GM15510 (cell line): ENCODE data around the gene C14orf180.

Experiments
- POLR2A ChIP-seq: IDR thresholded peaks from 3 replicates; pipeline ENCODE4 v1.6.1; 2011; ENCODE audit warnings: borderline replicate concordance; ENCODE audit not compliant: insufficient read length; ENCODE audit errors: extremely low read depth

Gene C14orf180

DNA sequence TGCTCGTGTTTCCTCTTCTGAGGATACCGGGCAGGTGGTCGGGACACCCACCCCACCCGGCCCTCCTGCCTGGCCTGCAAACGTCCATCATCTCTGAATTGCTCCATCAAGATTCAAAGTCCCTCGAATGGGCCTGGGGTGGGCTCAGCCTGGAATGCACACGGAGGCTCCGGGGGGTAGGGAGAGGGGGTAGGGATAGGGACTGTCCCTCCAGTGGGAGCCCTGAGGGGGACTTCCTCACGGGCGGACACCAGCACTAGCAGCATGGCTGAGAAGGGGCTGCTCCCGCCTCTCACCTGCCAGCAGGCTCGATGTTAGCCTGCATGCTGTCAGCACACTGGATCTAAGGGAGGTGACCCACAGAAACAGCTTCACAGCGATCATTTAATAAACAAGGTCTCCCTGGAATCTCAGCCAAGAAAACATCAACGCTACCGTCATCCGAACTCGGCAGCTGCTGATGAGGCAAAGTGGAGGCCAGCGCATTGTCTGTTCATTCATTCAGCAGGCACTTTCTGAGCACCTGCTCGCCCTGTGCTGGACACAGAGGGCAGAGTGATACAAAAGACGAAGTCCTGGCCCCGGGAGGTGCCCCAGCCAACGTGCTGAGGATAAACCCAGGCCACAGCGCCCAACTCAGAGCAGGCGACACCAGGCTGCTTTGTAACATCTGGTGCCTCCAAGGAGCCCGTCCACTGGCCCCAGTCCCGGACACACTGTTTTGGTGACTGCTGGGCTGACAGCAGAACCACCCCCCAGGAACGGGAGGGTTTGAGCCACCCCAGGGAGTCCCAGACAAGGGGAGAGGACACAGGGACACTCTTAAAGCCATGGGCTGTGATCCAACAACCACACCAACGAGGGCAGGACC is 18.7 kb downstream of the C14orf180 start:
- TF ChIP-seq POLR2A, result no peak

GRCh38 chr14:104598910-104599273 is 19.3 kb downstream of the C14orf180 start:
- no peak for TF ChIP-seq POLR2A

GRCh38 chr14:104599446-104599845 is 19.9 kb downstream of the C14orf180 start:
- no peak for TF ChIP-seq POLR2A

- no peak for TF ChIP-seq POLR2A
These were observed 20.6 kb downstream of the C14orf180 start for GRCh38 chr14:104600141-104600643.

- TF ChIP-seq POLR2A, result no peak
These were observed 21.2 kb downstream of the C14orf180 start for GRCh38 chr14:104600805-104601204.

GRCh38 chr14:104601786-104602185 is 22.2 kb downstream of the C14orf180 start:
- no peak for TF ChIP-seq POLR2A

GRCh38 chr14:104602315-104602932 is 22.9 kb downstream of the C14orf180 start:
- no peak for TF ChIP-seq POLR2A

- TF ChIP-seq POLR2A, result no peak
These were observed 23.4 kb downstream of the C14orf180 start for GRCh38 chr14:104602933-104603325.

DNA sequence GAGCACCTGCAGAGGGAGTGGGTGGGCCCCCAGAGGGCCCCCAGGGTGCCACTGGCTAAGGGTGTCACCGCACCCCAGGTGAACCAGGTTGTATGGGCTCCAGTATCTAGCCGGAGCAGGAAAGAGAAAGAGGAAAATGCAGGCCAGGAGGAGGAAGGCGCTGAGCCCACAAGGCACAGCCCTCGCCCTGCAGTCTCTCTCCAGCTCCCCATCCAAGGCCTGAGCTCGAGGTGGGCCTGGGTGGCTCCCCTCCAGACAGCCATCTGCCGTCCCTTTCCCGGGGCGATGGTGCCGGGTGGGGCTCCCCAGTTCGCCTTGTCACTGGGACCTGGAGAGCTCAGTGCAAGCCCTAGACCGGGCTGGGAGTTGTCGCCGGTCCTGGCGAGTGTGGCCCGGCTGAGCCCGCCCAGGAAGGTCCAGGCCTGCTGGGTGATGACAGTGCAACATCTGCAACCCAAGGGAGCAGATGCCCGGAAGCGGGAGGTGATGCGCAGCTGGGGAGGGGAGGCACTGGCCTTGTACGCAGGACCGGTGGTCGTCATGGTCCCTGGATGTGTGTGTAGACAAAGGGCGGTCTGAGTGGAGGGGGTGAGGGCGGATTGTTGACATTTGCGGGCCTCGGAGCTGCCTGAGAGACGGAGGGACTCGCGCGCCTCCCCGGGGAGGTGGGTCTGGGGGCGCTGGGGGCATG is 24.3 kb downstream of the C14orf180 start:
- TF ChIP-seq POLR2A, result no peak

DNA sequence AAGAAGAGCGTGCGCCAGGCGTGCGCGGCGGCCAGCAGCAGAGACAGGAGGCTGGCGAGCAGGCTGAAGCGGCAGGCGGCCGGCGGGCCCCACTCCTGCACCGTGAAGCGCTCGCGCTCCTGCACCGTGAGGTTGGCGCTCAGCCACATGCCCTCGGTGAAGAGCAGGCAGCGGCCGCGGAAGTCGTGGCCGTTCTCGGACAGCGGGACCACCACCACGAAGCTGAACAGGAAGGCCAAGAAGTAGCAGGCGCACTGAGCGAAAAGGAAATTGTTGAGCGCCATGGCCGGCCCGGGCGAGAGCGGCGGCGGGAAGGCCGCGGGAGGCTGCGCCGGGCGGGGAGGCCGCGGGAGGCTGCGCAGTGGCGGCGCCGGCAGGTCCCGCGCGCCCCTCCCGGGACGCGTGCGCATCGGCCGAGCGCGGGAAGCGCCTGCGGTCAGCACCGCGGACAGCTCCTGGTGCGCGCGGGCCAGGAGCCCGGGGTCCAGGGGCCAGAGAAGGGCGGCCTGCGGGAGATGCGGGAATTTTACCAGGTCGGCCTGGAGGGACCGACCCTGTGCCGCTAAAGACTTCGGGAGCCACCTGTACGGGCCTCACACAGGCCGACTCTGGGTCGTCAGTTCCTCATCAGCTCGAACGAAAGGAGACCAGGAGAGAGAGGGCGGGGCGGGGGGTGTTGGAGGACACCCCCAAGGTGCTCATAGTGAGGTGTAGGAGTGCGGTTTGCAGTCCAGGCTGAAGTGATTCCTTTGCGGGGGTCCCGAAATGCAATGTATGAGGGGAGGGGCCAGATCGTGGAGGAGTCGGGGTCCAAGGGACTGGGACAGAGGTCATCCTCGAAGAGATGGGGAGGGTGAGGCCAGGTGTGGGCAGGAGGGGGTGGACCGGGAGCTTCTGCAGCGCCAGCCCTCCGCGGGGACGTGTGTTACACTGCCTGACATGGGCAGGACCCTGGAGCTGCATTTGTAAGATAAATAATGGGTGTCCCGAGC is 25.2 kb downstream of the C14orf180 start, which contains the start of gene TMEM179:
Gene TMEM179, minus strand, starts transcription at position 315 of the 992 bp plus-strand sequence. Its CDS starts 31 bp downstream, at position 284.
- TF ChIP-seq POLR2A, result no peak

DNA sequence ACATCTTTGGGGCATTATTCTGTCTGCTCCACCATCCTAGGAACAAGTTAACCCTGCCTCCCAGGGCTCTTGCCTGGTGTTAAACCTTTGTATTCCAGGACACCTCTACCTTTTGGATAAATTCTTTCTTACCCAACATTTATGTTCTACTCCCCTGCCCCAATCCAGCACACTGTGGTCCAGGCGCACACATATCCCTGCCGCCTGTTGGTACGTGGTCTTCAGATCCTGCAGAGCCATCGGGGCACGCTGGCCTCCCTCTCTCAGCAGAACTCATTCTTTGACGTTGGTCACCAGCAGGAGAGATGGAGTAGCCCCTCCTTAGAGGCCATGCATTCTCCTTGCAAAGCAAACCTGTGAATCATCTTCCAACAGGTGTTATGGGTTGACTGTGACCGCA is 30.1 kb downstream of the C14orf180 start:
- TF ChIP-seq POLR2A, result no peak

DNA sequence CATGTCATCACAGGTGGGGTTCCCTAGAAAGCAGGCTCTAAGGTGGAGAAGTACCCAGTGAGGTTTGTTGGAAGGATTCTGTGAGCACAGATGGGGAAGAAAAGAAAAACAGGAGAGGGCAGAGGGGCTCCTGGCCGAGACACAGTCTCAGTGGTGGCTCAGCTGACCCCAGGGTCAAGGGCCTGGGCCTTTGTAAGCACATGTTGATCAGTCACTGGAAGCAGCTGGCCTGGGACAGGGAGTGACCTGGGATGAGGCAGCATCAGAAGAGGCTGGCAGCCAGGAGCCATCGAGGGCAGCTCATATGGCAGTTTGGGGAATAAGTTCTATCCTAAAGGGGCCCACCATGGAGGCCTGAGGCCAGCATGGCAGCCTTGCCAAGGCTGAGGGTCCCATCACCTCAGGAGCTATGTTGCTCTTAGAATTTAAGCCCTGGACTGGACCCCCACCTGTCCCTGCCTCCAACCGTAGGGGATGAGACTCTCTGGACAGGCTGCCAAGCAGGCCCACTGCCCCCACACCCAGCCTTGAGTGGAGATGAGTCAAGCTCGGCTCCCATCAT is 31.3 kb downstream of the C14orf180 start:
- no peak for TF ChIP-seq POLR2A

GRCh38 chr14:104611881-104612280 is 32.3 kb downstream of the C14orf180 start:
- TF ChIP-seq POLR2A, result no peak

GRCh38 chr14:104614126-104614812 is 34.7 kb downstream of the C14orf180 start:
- TF ChIP-seq POLR2A, result no peak

- no peak for TF ChIP-seq POLR2A
These were observed 45.4 kb downstream of the C14orf180 start for GRCh38 chr14:104624939-104625338.
